Ishikawa (cell line): ENCODE measurements around the gene NPTN.

Experiments used
- CEBPB ChIP-seq: IDR thresholded peaks from 2 replicates; pipeline ENCODE4 v1.6.1; 2012
- CREB1 ChIP-seq: IDR thresholded peaks from 2 replicates; pipeline ENCODE4 v1.6.1; 2012; ENCODE audit warnings: low read depth
- EGR1 ChIP-seq: IDR thresholded peaks from 2 replicates; pipeline ENCODE4 v1.6.1; 2012
- EP300 ChIP-seq: IDR thresholded peaks from 2 replicates; pipeline ENCODE4 v1.6.1; 2012; ENCODE audit warnings: borderline replicate concordance
- FOXM1 ChIP-seq: IDR thresholded peaks from 2 replicates; pipeline ENCODE4 v1.6.1; 2012; ENCODE audit warnings: low read depth, borderline replicate concordance
- MAX ChIP-seq: IDR thresholded peaks from 2 replicates; pipeline ENCODE4 v1.6.1; 2012
- NFIC ChIP-seq: IDR thresholded peaks from 2 replicates; pipeline ENCODE4 v1.6.1; 2012
- RAD21 ChIP-seq: IDR thresholded peaks from 2 replicates; pipeline ENCODE4 v1.6.1; 2012; ENCODE audit warnings: low read depth
- REST ChIP-seq: IDR thresholded peaks from 2 replicates; pipeline ENCODE4 v1.6.1; 2012; ENCODE audit warnings: low read depth, mild to moderate bottlenecking
- TAF1 ChIP-seq: IDR thresholded peaks from 2 replicates; pipeline ENCODE4 v1.6.1; 2012; ENCODE audit warnings: low read depth, mild to moderate bottlenecking
- TCF12 ChIP-seq: IDR thresholded peaks from 2 replicates; pipeline ENCODE4 v1.6.1; 2012; ENCODE audit warnings: low read depth
- TEAD4 ChIP-seq: IDR thresholded peaks from 2 replicates; pipeline ENCODE4 v1.6.1; 2012
- USF1 ChIP-seq: IDR thresholded peaks from 2 replicates; pipeline ENCODE4 v1.6.1; 2012
- YY1 ChIP-seq: IDR thresholded peaks from 2 replicates; pipeline ENCODE4 v1.6.1; 2012; ENCODE audit warnings: low read depth
- ZBTB7A ChIP-seq: IDR thresholded peaks from 2 replicates; pipeline ENCODE4 v1.6.1; 2012; ENCODE audit warnings: low read depth

The NPTN gene

GRCh38 chr15:73605759-73606436 lies 27.3 kb downstream of the NPTN start:
- TF ChIP-seq ZBTB7A (no peak), USF1 (no peak), YY1 (no peak), EP300 (no peak), MAX (no peak), NFIC (no peak), TEAD4 (no peak), REST (no peak)

GRCh38 chr15:73604477-73604876 lies 28.7 kb downstream of the NPTN start:
- TF ChIP-seq EP300 = no peak
- TF ChIP-seq YY1 = no peak
- TF ChIP-seq REST = no peak
- no peak for TF ChIP-seq CEBPB
- TF ChIP-seq USF1 = no peak
- no peak for TF ChIP-seq FOXM1
- no peak for TF ChIP-seq TEAD4
- no peak for TF ChIP-seq EGR1
- no peak for TF ChIP-seq TCF12
- TF ChIP-seq TAF1 = no peak
- no peak for TF ChIP-seq RAD21
- no peak for TF ChIP-seq CREB1
- TF ChIP-seq NFIC = no peak
- TF ChIP-seq ZBTB7A = no peak
- TF ChIP-seq MAX = no peak

- TF ChIP-seq NFIC = no peak
- TF ChIP-seq EP300 = no peak
- TF ChIP-seq USF1 = no peak
- TF ChIP-seq EGR1 = no peak
- no peak for TF ChIP-seq TCF12
These were observed 30.2 kb downstream of the NPTN start for GRCh38 chr15:73602992-73603391.

GRCh38 chr15:73602446-73602843 lies 30.7 kb downstream of the NPTN start:
- TF ChIP-seq EP300 = no peak
- TF ChIP-seq RAD21 = no peak
- no peak for TF ChIP-seq CEBPB
- TF ChIP-seq YY1 = no peak
- TF ChIP-seq MAX = no peak
- no peak for TF ChIP-seq TAF1
- TF ChIP-seq CREB1 = no peak

- TF ChIP-seq YY1 = no peak
- no peak for TF ChIP-seq CREB1
- no peak for TF ChIP-seq REST
- no peak for TF ChIP-seq CEBPB
- TF ChIP-seq TEAD4 = no peak
- no peak for TF ChIP-seq TAF1
- TF ChIP-seq RAD21 = no peak
- no peak for TF ChIP-seq ZBTB7A
- no peak for TF ChIP-seq FOXM1
- no peak for TF ChIP-seq EGR1
- TF ChIP-seq TCF12 = no peak
- TF ChIP-seq NFIC = no peak
- no peak for TF ChIP-seq USF1
- no peak for TF ChIP-seq EP300
- TF ChIP-seq MAX = no peak
These were observed 31.4 kb downstream of the NPTN start for GRCh38 chr15:73601451-73602445.
